GM23248 (cell line): Measurements from ENCODE around the gene EIF2S3.

Source experiments
- EZH2 ChIP-seq: fragments of 200-600 bp; sonication (generic); IDR thresholded peaks from 2 replicates; pipeline ENCODE4 v1.6.1; 2018; ENCODE audit warnings: antibody characterized with exemption, mild to moderate bottlenecking; ENCODE audit not compliant: insufficient read depth, poor library complexity, severe bottlenecking
- EZH2phosphoT487 ChIP-seq: fragments of 200-600 bp; sonication (generic); IDR thresholded peaks from 2 replicates; pipeline ENCODE4 v1.6.1; 2018; ENCODE audit warnings: antibody characterized with exemption, moderate library complexity, mild to moderate bottlenecking, low read depth; ENCODE audit not compliant: insufficient read depth

GRCh38 chrX:24023544-24023943 is 31.2 kb upstream of the EIF2S3 start:
- TF ChIP-seq EZH2phosphoT487 = no peak
- no peak for TF ChIP-seq EZH2
